ENCODE measurements around the gene TAF1B.
A peak's percentile ranks its signal among the peaks of the same experiment; 100 is the strongest.

Gene TAF1B

DNA sequence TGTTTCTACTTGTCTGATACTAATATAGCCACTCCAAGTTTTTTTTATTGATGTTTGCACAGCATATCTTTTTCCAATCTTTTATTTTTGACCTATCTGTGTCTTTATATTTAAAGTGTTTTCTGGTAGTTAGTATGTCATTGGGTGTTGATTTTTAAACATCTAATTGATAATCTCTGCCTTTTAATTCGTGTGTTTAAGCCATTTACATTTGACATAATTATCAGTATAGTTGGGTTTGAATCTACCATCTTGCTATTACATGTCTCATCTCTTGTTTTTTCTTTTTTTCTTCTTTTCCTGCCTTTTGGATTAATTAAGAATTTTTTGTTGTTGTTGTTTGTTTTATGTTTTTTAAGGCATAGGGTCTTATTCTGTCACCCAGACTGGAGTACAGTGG, 44.2 kb downstream of the TAF1B start:
- Histone ChIP-seq H2AK5ac (ENCODE audit: low read length, severe bottlenecking) (no peak overlapping the region), H3K9ac (ENCODE audit: low read length) (no peak overlapping the region), H4K91ac (ENCODE audit: low read length) (no peak overlapping the region), H2AFZ (ENCODE audit: low read depth, low read length) (no peak overlapping the region), H3K4me2 (ENCODE audit: low read length, poor library complexity, severe bottlenecking) (no peak overlapping the region), H3K4me1 (ENCODE audit: control insufficient read depth, insufficient read depth, low read depth, low read length) (no peaks in the 10 kb centered on the region), H3K27me3 (ENCODE audit: control insufficient read depth in 1 of 2, insufficient read depth in 1 of 2, low read length in 2 of 2) (no peaks in the 10 kb centered on the region), H2BK120ac (ENCODE audit: low read depth, low read length) (no peak overlapping the region), H3K79me1 (replicated peaks; ENCODE audit: low read length, poor library complexity, severe bottlenecking) (peaks cover 4% of the 10 kb centered on the region), H3K4ac (ENCODE audit: low read depth in 1 of 2, low read length in 2 of 2) (no peak overlapping the region), H3K27ac (ENCODE audit: low read length, poor library complexity, severe bottlenecking) (no peak overlapping the region), H2BK12ac (ENCODE audit: low read length in 2 of 2) (no peak overlapping the region), H3K14ac (ENCODE audit: low read length in 2 of 2) (no peak overlapping the region), H2BK15ac (ENCODE audit: low read depth, poor library complexity, severe bottlenecking) (no peak overlapping the region), H3K18ac (ENCODE audit: low read depth in 1 of 2, low read length in 2 of 2) (no peak overlapping the region), H4K8ac (ENCODE audit: low read length) (no peak overlapping the region), H3K36me3 (ENCODE audit: control insufficient read depth in 1 of 2, insufficient read depth in 2 of 2, low read depth in 1 of 2, low read length in 2 of 2) (peaks cover 14 to 42% of the 10 kb centered on the region in 2 experiments), H3K4me3 (ENCODE audit: insufficient read depth in 1 of 2, low read depth in 1 of 2, low read length in 2 of 2) (no peak overlapping the region), H3K23ac (ENCODE audit: low read length in 2 of 2) (no peak overlapping the region), H2BK5ac (ENCODE audit: low read depth, low read length, poor library complexity, severe bottlenecking) (no peak overlapping the region), H3K9me3 (ENCODE audit: control insufficient read depth, low read length) (peaks cover 5% of the 10 kb centered on the region)
- no peak for DNase-seq
- no CpG with 5 or more reads among the region's 1 CpG for WGBS

DNA sequence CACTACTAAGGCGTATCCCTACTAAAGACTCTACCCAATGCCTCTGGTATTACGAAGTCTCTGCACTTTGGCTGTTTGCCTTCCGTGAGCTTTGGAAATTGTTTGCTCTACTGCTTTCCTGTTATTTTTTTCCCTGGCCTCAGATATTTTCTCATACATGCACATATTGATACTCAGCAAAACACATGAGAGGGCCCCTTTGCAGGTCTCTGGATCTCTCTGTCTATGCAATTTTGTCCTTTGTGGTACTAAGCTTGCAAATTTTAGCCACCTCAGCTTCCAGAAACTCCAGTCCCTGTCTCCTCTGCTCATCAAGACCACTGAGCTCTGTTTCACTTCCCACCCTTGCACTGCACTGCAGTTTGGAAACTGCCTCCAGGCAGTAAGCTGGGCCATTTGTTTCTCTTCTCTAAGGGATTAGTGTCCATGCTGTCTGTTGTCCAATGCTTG, 46.6 kb downstream of the TAF1B start:
- 30% methylated on average over 3 of the region's 3 CpGs for WGBS
- no peak overlapping the region for H4K91ac ChIP-seq (ENCODE audit: low read length)
- H3K4ac ChIP-seq (ENCODE audit: low read depth in 1 of 2, low read length in 2 of 2): no peak overlapping the region

DNA sequence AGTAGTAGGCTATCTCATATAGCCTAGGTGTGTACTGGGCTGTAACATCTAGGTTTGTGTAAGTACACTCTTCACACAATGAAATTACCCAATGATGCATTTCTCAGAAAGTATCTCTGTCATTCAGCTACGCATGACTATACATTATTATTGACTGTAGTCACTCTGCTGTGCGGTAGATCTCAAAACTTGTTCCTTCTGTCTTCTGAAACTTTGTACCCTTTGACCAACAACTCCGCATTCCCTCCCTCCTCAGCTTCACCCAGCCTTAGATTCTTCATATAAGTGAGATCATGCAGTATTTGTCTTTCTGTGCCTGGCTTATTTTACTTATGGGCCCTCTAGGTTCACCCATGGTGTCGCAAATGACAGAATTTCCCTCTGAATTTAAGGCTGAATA, 49.0 kb downstream of the TAF1B start:
- Histone ChIP-seq H2BK120ac (ENCODE audit: low read depth, low read length) (no peak overlapping the region), H3K9me3 (ENCODE audit: control insufficient read depth, low read length) (peaks cover 5% of the 10 kb centered on the region), H3K14ac (ENCODE audit: low read length in 2 of 2) (no peak overlapping the region), H2BK5ac (ENCODE audit: low read depth, low read length, poor library complexity, severe bottlenecking) (no peak overlapping the region), H3K27me3 (ENCODE audit: control insufficient read depth in 1 of 2, insufficient read depth in 1 of 2, low read length in 2 of 2) (no peaks in the 10 kb centered on the region), H3K79me1 (replicated peaks; ENCODE audit: low read length, poor library complexity, severe bottlenecking) (peaks cover 4% of the 10 kb centered on the region), H2AK5ac (ENCODE audit: low read length, severe bottlenecking) (no peak overlapping the region), H3K9ac (ENCODE audit: low read length) (no peak overlapping the region), H3K4me2 (ENCODE audit: low read length, poor library complexity, severe bottlenecking) (no peak overlapping the region), H3K4ac (ENCODE audit: low read depth in 1 of 2, low read length in 2 of 2) (no peak overlapping the region), H2BK15ac (ENCODE audit: low read depth, poor library complexity, severe bottlenecking) (no peak overlapping the region), H2AFZ (ENCODE audit: low read depth, low read length) (no peak overlapping the region), H3K23ac (ENCODE audit: low read length in 2 of 2) (no peak overlapping the region), H3K18ac (ENCODE audit: low read depth in 1 of 2, low read length in 2 of 2) (no peak overlapping the region), H3K27ac (ENCODE audit: low read length, poor library complexity, severe bottlenecking) (no peak overlapping the region), H3K36me3 (ENCODE audit: control insufficient read depth in 1 of 2, insufficient read depth in 2 of 2, low read depth in 1 of 2, low read length in 2 of 2) (peaks cover 0 to 19% of the 10 kb centered on the region in 2 experiments), H3K4me1 (ENCODE audit: control insufficient read depth, insufficient read depth, low read depth, low read length) (no peaks in the 10 kb centered on the region), H4K8ac (ENCODE audit: low read length) (no peak overlapping the region), H4K91ac (ENCODE audit: low read length) (no peak overlapping the region), H3K4me3 (ENCODE audit: insufficient read depth in 1 of 2, low read depth in 1 of 2, low read length in 2 of 2) (no peak overlapping the region), H2BK12ac (ENCODE audit: low read length in 2 of 2) (no peak overlapping the region)
- no peak for DNase-seq
- WGBS: 98% methylated on average over 4 of the region's 4 CpGs

More for the DNA sequence above, 46.6 kb downstream of the TAF1B start:
- Histone ChIP-seq H2BK12ac (ENCODE audit: low read length in 2 of 2) (no peak overlapping the region), H2AFZ (ENCODE audit: low read depth, low read length) (no peak overlapping the region), H3K27me3 (ENCODE audit: control insufficient read depth in 1 of 2, insufficient read depth in 1 of 2, low read length in 2 of 2) (no peaks in the 10 kb centered on the region), H3K4me3 (ENCODE audit: insufficient read depth in 1 of 2, low read depth in 1 of 2, low read length in 2 of 2) (no peak overlapping the region), H3K23ac (ENCODE audit: low read length in 2 of 2) (no peak overlapping the region), H3K27ac (ENCODE audit: low read length, poor library complexity, severe bottlenecking) (no peak overlapping the region), H2BK120ac (ENCODE audit: low read depth, low read length) (no peak overlapping the region), H3K36me3 (ENCODE audit: control insufficient read depth in 1 of 2, insufficient read depth in 2 of 2, low read depth in 1 of 2, low read length in 2 of 2) (peaks cover 4 to 26% of the 10 kb centered on the region in 2 experiments), H3K4me1 (ENCODE audit: control insufficient read depth, insufficient read depth, low read depth, low read length) (no peaks in the 10 kb centered on the region), H4K8ac (ENCODE audit: low read length) (no peak overlapping the region), H2BK15ac (ENCODE audit: low read depth, poor library complexity, severe bottlenecking) (no peak overlapping the region), H3K18ac (ENCODE audit: low read depth in 1 of 2, low read length in 2 of 2) (no peak overlapping the region), H2AK5ac (ENCODE audit: low read length, severe bottlenecking) (no peak overlapping the region), H3K4me2 (ENCODE audit: low read length, poor library complexity, severe bottlenecking) (no peak overlapping the region), H3K14ac (ENCODE audit: low read length in 2 of 2) (no peak overlapping the region), H3K79me1 (replicated peaks; ENCODE audit: low read length, poor library complexity, severe bottlenecking) (peaks cover 2% of the 10 kb centered on the region), H3K9me3 (ENCODE audit: control insufficient read depth, low read length) (peaks cover 5% of the 10 kb centered on the region), H2BK5ac (ENCODE audit: low read depth, low read length, poor library complexity, severe bottlenecking) (no peak overlapping the region), H3K9ac (ENCODE audit: low read length) (no peak overlapping the region)
- peak; percentile 31 for DNase-seq

DNA sequence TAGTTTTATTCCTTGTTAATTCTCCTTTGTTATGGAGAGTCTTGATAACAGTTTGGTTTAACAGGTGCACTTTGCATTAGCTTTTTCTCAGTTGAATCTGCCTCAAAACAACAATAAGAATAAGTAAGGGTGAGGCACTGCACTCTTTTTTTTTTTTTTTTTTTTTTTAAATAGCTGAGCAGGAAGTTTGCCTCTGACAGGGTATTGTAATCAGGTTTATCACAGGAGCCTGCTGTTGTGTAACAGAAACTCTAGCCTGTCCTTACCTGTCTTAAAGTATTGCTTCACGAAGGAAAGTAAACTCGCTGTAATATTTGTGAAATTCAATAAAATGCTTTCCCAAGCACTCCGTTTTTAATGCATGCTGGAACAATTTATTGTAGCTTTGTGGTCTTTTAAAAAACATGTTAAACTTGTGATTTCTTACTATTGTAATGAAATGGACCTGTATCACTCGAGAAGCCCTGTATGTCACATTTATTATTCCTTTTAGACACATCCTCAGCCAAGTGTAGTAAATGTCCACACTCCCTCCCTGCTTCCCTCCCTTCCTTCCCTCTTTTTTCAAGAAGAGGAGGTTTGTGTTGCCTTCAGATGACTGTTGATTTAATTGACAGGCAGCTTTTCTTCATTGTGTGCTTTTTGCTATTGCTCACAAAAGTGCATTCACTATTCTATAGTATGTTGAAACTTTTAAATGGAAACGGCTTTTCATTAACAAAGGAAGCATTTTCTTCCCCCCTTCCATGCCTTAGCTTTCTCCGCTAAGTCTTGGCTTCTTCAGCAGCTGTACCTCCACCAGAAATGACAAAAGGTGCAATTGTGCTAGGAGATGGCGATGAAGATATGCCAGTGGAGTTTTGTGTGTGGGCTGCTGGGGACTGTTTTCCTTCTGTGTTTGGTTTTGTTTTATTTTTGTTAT, 52.7 kb downstream of the TAF1B start:
- H3K4me2 ChIP-seq (ENCODE audit: low read length, poor library complexity, severe bottlenecking): no peak overlapping the region
- H3K4me1 ChIP-seq (ENCODE audit: control insufficient read depth, insufficient read depth, low read depth, low read length): no peaks in the 10 kb centered on the region
- no peak overlapping the region for H3K4me3 ChIP-seq (ENCODE audit: insufficient read depth in 1 of 2, low read depth in 1 of 2, low read length in 2 of 2)
- H4K91ac ChIP-seq (ENCODE audit: low read length): no peak overlapping the region
- peak overlapping the region in 1 of 2 experiments; percentile 3 for H3K14ac ChIP-seq (ENCODE audit: low read length in 2 of 2)
- peaks cover 5% of the 10 kb centered on the region for H3K79me1 ChIP-seq (replicated peaks; ENCODE audit: low read length, poor library complexity, severe bottlenecking)
- no peak overlapping the region for H2BK12ac ChIP-seq (ENCODE audit: low read length in 2 of 2)
- WGBS: 94% methylated on average over 3 of the region's 7 CpGs
- H3K27me3 ChIP-seq (ENCODE audit: control insufficient read depth in 1 of 2, insufficient read depth in 1 of 2, low read length in 2 of 2): no peaks in the 10 kb centered on the region
- no peak overlapping the region for H2BK15ac ChIP-seq (ENCODE audit: low read depth, poor library complexity, severe bottlenecking)
- peak overlapping the region in 1 of 2 experiments; percentile 11 for H3K18ac ChIP-seq (ENCODE audit: low read depth in 1 of 2, low read length in 2 of 2)
- no peak overlapping the region for H2AK5ac ChIP-seq (ENCODE audit: low read length, severe bottlenecking)
- DNase-seq: no peak
- no peak overlapping the region for H3K23ac ChIP-seq (ENCODE audit: low read length in 2 of 2)
- H3K36me3 ChIP-seq (ENCODE audit: control insufficient read depth in 1 of 2, insufficient read depth in 2 of 2, low read depth in 1 of 2, low read length in 2 of 2): peaks cover 0 to 9% of the 10 kb centered on the region in 2 experiments
- H3K9ac ChIP-seq (ENCODE audit: low read length): peak overlapping the region; percentile 62
- no peak overlapping the region for H2BK120ac ChIP-seq (ENCODE audit: low read depth, low read length)
- no peak overlapping the region for H4K8ac ChIP-seq (ENCODE audit: low read length)
- no peaks in the 10 kb centered on the region for H3K9me3 ChIP-seq (ENCODE audit: control insufficient read depth, low read length)
- H3K27ac ChIP-seq (ENCODE audit: low read length, poor library complexity, severe bottlenecking): no peak overlapping the region
- no peak overlapping the region for H2AFZ ChIP-seq (ENCODE audit: low read depth, low read length)
- no peak overlapping the region for H2BK5ac ChIP-seq (ENCODE audit: low read depth, low read length, poor library complexity, severe bottlenecking)
- H3K4ac ChIP-seq (ENCODE audit: low read depth in 1 of 2, low read length in 2 of 2): no peak overlapping the region

Measured in mesenchymal stem cell (in vitro differentiated cells and primary cell).